B cell (primary cell): ENCODE data around the gene ZCRB1. TPM values are rescaled to one million over a fixed set of nuclear protein-coding genes. Genes with fewer than 3 reads are reported as not detected.

Experiments used
- ATAC-seq: fragments of 200-7000 bp; cut with Tn5 transposase; one replicate; pipeline ENCODE4 v1.10.0; 2021; ENCODE audit warnings: low read depth, mild to moderate bottlenecking, moderate number of reproducible peaks, moderate library complexity
- CTCF ChIA-PET: fragments of 350-600 bp; sonication (Branson Sonifier 250); formaldehyde crosslinking; loops from one replicate; lab custom pipeline; 2021; ENCODE audit warnings: antibody characterized with exemption, inconsistent platforms; lab: Charles Lee
- POLR2A ChIA-PET: fragments of 350-600 bp; sonication (Branson Sonifier 250); formaldehyde crosslinking; loops from one replicate; lab custom pipeline; 2021; ENCODE audit warnings: antibody characterized with exemption; lab: Charles Lee
- DNase-seq: peaks from one replicate; pipeline ENCODE4 v3.0.0; 2013
- H2AFZ ChIP-seq: 2 replicates; pipeline ENCODE4 v1.6.1; 2012; ENCODE audit warnings: mild to moderate bottlenecking, low read depth, low read length; ENCODE audit not compliant: insufficient read depth, poor library complexity, severe bottlenecking
- H3K27ac ChIP-seq, 2 donors: 1 replicate in 1 of 2; 2 replicates in 1 of 2; pipeline ENCODE4 v1.5.1; 2012 to 2013; ENCODE audit warnings: low read length in 2 of 2, mild to moderate bottlenecking in 2 of 2, moderate library complexity in 1 of 2
- H3K27me3 ChIP-seq, 4 experiments: fragments of 200-600 bp in 1 of 4; sonication (generic) in 1 of 4; replicated peaks in 1 of 4; 1 replicate in 2 of 4; 2 replicates in 2 of 4; pipeline versions ENCODE4 v1.6.1 to v1.7.0; 2013 to 2016; ENCODE audit warnings: low read length in 3 of 4, mild to moderate bottlenecking in 2 of 4, mixed read lengths in 1 of 4, moderate library complexity in 1 of 4; ENCODE audit not compliant: insufficient read depth in 4 of 4, control insufficient read depth in 3 of 4; ENCODE audit errors: control extremely low read depth in 1 of 4
- H3K36me3 ChIP-seq, 2 experiments: replicated peaks in 1 of 2; 1 replicate in 1 of 2; 2 replicates in 1 of 2; pipeline versions ENCODE4 v1.6.1 to v1.7.1; 2013; ENCODE audit warnings: low read length in 1 of 2; ENCODE audit not compliant: insufficient read depth in 2 of 2, control insufficient read depth in 1 of 2; ENCODE audit errors: control extremely low read depth in 1 of 2, extremely low read depth in 1 of 2
- H3K4me1 ChIP-seq, 2 donors: fragments of 200-600 bp in 1 of 2; sonication (generic) in 1 of 2; 1 replicate in 1 of 2; 2 replicates in 1 of 2; pipeline versions ENCODE4 v1.5.1 to v1.6.1; 2013 to 2017; ENCODE audit warnings: low read length in 2 of 2; ENCODE audit not compliant: control insufficient read depth in 2 of 2, insufficient read depth in 2 of 2
- H3K4me2 ChIP-seq: replicated peaks from 2 replicates; pipeline ENCODE3; 2012; ENCODE audit warnings: mild to moderate bottlenecking, low read depth, low read length; ENCODE audit not compliant: poor library complexity, severe bottlenecking
- H3K4me3 ChIP-seq, 5 experiments: fragments of 200-600 bp in 1 of 5; sonication (generic) in 1 of 5; 1 replicate in 3 of 5; 2 replicates in 2 of 5; pipeline versions ENCODE4 v1.5.1 to v1.7.0; 2011 to 2016; ENCODE audit warnings: low read length in 4 of 5, mild to moderate bottlenecking in 4 of 5, low read depth in 2 of 5, control low read depth in 1 of 5, moderate library complexity in 1 of 5; ENCODE audit not compliant: insufficient read depth in 1 of 5; ENCODE audit errors: control extremely low read depth in 1 of 5, extremely low read depth in 1 of 5
- H3K79me2 ChIP-seq: fragments of 200-600 bp; sonication (generic); one replicate; pipeline ENCODE4 v1.6.0; 2016; ENCODE audit warnings: low read length; ENCODE audit not compliant: control insufficient read depth, insufficient read depth
- H3K9ac ChIP-seq: fragments of 200-600 bp; sonication (generic); 2 replicates; pipeline ENCODE4 v1.6.1; 2017; ENCODE audit warnings: mild to moderate bottlenecking, low read length, moderate library complexity
- H3K9me3 ChIP-seq, 3 donors: one replicate each; pipeline versions ENCODE4 v1.6.1 to v1.7.1; 2013; ENCODE audit warnings: low read length in 2 of 3; ENCODE audit not compliant: control insufficient read depth in 2 of 3, insufficient read depth in 1 of 3; ENCODE audit errors: control extremely low read depth in 1 of 3
- H4K20me1 ChIP-seq: 2 replicates; pipeline ENCODE4 v1.6.0; 2012; ENCODE audit warnings: mild to moderate bottlenecking, low read length; ENCODE audit not compliant: insufficient read depth, control insufficient read depth, poor library complexity, severe bottlenecking
- H3K27ac Mint-ChIP-seq: one replicate; pipeline ENCODE4 v1.8.0; 2021; ENCODE audit warnings: mixed read lengths
- H3K27me3 Mint-ChIP-seq: one replicate; pipeline ENCODE4 v1.8.0; 2021; ENCODE audit warnings: mixed read lengths
- H3K4me1 Mint-ChIP-seq: one replicate; pipeline ENCODE4 v1.8.0; 2021; ENCODE audit warnings: mixed read lengths
- H3K4me3 Mint-ChIP-seq: one replicate; pipeline ENCODE4 v1.8.0; 2021; ENCODE audit warnings: mixed read lengths
- H3K9me3 Mint-ChIP-seq: one replicate; pipeline ENCODE4 v1.8.0; 2022; ENCODE audit warnings: mixed read lengths; ENCODE audit not compliant: insufficient read depth
- EZH2 ChIP-seq: IDR thresholded peaks from 2 replicates; pipeline ENCODE4 v1.6.1; 2012; ENCODE audit warnings: borderline replicate concordance, low read depth, mild to moderate bottlenecking, moderate library complexity, low read length; ENCODE audit not compliant: insufficient read depth, poor library complexity, severe bottlenecking
- WGBS: methylation state at CpG from one replicate; pipeline ENCODE4 v1.1.5; 2013; ENCODE audit warnings: missing lambda C conversion rate; ENCODE audit not compliant: insufficient coverage; 5-methylcytosine and 5-hydroxymethylcytosine counted together
- intact Hi-C: fragments of 100-400 bp; cut with micrococcal nuclease; formaldehyde crosslinking; loops from one replicate; pipeline ENCODE4 v1.10.0; 2022
- polyA plus RNA-seq: library from polyadenylated mRNA; depleted of rRNA; stranded (reverse); fragments of >200 nt; gene quantifications from 2 replicates; pipeline ENCODE4 v1.2.3, GENCODE V29; 2012
- total RNA-seq, 2 donors: library from RNA; stranded (reverse); fragments of 120-200 nt in 1 of 2; gene quantifications; 1 replicate in 1 of 2; 2 replicates in 1 of 2; pipeline versions ENCODE4 v1.2.3 to v1.2.4, GENCODE V29; 2013 to 2022
- TF ChIP-seq, protein P1 (sequence below): fragments of 200-600 bp; IDR thresholded peaks from one replicate; pipeline ENCODE4 v1.8.0; 2022; ENCODE audit warnings: antibody characterized with exemption, mild to moderate bottlenecking

Gene ZCRB1
- total and polyA plus RNA-seq, 2 donors (not counting 1 experiment from before 2014, with no cell fraction given): 9.8 to 23.2 TPM

DNA sequence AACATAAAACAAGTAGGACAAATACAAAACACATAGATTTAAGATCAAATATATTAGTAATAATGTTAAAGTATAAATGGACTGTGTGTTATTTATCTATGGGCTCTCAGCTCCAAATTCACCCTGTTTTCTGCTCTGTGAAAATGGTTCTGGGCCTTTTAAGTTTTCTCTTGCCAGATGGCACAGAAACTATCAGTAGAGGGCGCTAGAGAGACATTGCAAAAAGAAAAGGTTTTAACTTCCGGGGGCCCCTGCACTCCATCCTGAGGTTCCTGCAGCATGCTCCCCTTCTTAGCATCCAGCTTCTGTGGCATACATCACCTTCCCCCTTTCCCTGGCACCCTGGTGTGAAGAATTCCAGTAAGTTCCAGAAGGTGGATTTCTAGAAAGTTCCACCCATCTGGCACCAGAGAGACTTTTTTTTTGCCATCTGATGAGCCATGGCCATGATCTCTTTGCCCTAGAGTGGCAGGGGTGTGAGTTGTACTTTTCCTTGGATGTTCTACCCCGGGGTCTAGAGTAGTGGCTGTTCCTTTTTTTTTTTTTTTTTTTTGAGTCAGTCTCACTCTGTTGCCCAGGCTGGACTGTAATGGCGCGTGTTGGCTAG, 29.3 kb downstream of the ZCRB1 start:
- ChIA-PET CTCF (interaction anchor here (0.7 kb wide), 1 partner anchor 30 kb away, joined by 3 read pairs; no protein-coding TSS in a partner anchor), POLR2A (no interaction called here)
- peaks cover 1% of the 10 kb centered on the region for H3K27me3 Mint-ChIP-seq
- H3K79me2 ChIP-seq: no peaks in the 10 kb centered on the region
- H3K9ac ChIP-seq: no peak overlapping the region
- H3K4me1 ChIP-seq: no peaks in the 10 kb centered on the region
- H3K36me3 ChIP-seq: no peaks in the 10 kb centered on the region
- H3K27me3 ChIP-seq: no peaks in the 10 kb centered on the region
- H3K4me3 Mint-ChIP-seq: no peak overlapping the region
- DNase-seq (peak; percentile 13), ATAC-seq (no peak)
- WGBS: 100% methylated on average over 1 of the region's 5 CpGs
- no peaks in the 10 kb centered on the region for H4K20me1 ChIP-seq
- H3K9me3 Mint-ChIP-seq: no peaks in the 10 kb centered on the region
- peaks cover 0 to 17% (median 2%) of the 10 kb centered on the region in 3 donors for H3K9me3 ChIP-seq
- H3K4me1 Mint-ChIP-seq: peaks cover 6% of the 10 kb centered on the region
- TF ChIP-seq EZH2: no peak
- TF ChIP-seq, protein P1, sequence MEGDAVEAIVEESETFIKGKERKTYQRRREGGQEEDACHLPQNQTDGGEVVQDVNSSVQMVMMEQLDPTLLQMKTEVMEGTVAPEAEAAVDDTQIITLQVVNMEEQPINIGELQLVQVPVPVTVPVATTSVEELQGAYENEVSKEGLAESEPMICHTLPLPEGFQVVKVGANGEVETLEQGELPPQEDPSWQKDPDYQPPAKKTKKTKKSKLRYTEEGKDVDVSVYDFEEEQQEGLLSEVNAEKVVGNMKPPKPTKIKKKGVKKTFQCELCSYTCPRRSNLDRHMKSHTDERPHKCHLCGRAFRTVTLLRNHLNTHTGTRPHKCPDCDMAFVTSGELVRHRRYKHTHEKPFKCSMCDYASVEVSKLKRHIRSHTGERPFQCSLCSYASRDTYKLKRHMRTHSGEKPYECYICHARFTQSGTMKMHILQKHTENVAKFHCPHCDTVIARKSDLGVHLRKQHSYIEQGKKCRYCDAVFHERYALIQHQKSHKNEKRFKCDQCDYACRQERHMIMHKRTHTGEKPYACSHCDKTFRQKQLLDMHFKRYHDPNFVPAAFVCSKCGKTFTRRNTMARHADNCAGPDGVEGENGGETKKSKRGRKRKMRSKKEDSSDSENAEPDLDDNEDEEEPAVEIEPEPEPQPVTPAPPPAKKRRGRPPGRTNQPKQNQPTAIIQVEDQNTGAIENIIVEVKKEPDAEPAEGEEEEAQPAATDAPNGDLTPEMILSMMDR: peak; percentile 45
- no peak overlapping the region for H3K27ac ChIP-seq
- intact Hi-C loops: no loop called here
- H3K27ac Mint-ChIP-seq: no peak overlapping the region
- no peak overlapping the region for H3K4me2 ChIP-seq
- no peak overlapping the region for H3K4me3 ChIP-seq
- H2AFZ ChIP-seq: no peak overlapping the region

GRCh38 chr12:42291680-42292079, 34.2 kb downstream of the ZCRB1 start:
- ChIA-PET POLR2A (no interaction called here), CTCF (interaction anchor here (0.6 to 1.2 kb wide), 2 partner anchors 12 to 253 kb away, joined by 3 read pairs; no protein-coding TSS in a partner anchor)
- DNase-seq: no peak
- Histone ChIP-seq H3K36me3 (no peaks in the 10 kb centered on the region), H3K9ac (no peak overlapping the region), H3K27me3 (no peaks in the 10 kb centered on the region), H3K79me2 (no peaks in the 10 kb centered on the region), H3K27ac (no peak overlapping the region), H3K4me2 (no peak overlapping the region), H4K20me1 (no peaks in the 10 kb centered on the region), H2AFZ (no peak overlapping the region), H3K4me1 (no peaks in the 10 kb centered on the region), H3K9me3 (peaks cover 0 to 13% (median under 1%) of the 10 kb centered on the region in 3 donors), H3K4me3 (no peak overlapping the region)
- Mint-ChIP-seq H3K9me3 (no peaks in the 10 kb centered on the region), H3K27ac (no peak overlapping the region), H3K4me3 (no peak overlapping the region), H3K27me3 (peaks cover 20% of the 10 kb centered on the region), H3K4me1 (no peaks in the 10 kb centered on the region)
- intact Hi-C loops: no loop called here
- no CpG with 5 or more reads among the region's 2 CpGs for WGBS
- TF ChIP-seq, protein P1: no peak
- no peak for TF ChIP-seq EZH2
- ATAC-seq: no peak
